GM21717 (cell line): ENCODE results near the gene INPP5A.

Experiments
- ATAC-seq: cut with Tn5 transposase; IDR thresholded peaks from one replicate; pipeline ENCODE4 v1.9.1; 2021; ENCODE audit warnings: mild to moderate bottlenecking, moderate library complexity; ENCODE audit not compliant: unreplicated experiment

Gene INPP5A

DNA sequence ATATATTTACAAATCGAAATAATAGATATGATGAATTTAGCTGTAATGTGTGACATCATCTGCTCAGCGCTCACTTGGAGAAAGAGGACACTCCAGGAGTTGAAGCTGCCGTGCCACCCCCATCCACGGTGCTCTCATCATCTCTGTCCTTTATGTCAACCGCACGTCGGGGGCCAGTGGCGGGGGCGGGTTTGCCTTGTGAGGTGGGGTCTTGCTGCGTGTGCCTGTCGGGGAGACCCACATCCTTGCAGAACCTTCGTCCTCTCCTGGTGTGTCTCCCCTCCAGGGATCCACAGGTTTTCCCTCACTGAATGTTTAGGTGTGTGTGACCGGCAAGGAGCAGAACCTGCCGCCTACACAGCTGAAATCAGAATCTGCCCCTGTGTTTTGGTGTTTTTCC, 71.6 kb downstream of the INPP5A start:
- no peak for ATAC-seq

DNA sequence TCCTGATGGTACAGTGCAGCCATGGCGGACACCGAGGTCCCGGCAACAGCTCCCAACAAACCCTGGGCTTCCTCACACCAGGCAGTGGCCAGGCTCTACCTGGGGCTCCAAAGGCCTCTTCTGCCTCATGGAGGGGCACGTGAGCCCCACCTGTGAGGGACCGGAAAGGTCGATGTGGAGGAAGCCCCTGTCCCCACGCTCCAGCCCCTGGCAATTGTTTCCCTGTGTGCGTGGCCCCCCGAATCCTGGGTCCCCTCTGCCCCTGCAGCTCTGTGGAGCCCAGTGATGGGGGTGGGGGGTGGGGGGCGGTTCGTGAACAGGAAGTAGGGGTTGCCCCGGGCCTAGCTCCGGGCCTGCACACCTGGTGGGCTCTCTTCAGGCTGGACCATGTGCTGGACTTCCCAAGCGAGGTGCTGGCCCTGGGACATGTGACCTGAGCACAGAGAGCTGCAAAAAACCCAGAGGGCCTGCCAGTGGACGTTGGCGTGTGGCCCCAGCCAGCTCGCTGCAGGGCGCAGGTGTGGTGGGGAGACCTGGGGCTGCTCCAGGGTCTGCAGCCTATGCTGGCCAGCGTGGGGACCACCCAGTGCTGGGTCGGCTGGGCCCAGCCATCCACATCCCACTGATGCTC, 72.6 kb downstream of the INPP5A start:
- ATAC-seq, result no peak

DNA sequence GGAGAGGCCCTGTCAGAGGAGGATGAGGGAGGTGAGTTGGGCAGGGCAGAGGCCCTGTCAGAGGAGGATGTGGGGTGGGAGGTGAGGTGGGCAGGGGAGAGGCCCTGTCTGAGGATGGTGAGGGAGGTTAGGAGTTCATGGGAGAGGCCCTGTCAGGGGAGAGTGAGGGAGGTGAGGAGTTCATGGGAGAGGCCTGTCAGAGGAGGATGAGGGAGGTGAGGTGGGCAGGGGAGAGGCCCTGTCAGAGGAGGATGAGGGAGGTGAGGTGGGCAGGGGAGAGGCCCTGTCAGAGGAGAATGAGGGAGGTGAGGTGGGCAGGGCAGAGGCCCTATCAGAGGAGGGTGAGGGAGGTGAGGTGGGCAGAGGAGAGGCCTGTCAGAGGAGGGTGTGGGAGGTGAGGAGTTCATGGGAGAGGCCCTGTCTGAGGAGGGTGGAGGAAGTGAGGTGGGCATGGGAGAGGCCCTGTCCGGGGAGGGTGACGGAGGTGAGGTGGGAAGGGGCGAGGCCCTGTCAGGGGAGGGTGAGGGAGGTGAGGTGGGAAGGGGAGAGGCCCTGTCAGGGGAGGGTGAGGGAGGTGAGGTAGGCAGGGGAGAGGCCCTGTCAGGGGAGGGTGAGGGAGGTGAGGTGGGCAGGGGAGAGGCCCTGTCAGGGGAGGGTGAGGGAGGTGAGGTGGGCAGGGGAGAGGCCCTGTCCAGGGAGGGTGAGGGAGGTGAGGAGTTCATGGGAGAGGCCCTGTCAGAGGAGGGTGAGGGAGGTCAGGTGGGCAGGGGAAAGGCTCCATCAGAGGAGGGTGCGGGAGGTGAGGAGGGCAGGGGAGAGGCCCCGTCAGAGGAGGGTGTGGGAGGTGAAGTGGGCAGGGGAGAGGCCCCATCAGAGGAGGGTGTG, 73.7 kb downstream of the INPP5A start:
- ATAC-seq, result no peak

DNA sequence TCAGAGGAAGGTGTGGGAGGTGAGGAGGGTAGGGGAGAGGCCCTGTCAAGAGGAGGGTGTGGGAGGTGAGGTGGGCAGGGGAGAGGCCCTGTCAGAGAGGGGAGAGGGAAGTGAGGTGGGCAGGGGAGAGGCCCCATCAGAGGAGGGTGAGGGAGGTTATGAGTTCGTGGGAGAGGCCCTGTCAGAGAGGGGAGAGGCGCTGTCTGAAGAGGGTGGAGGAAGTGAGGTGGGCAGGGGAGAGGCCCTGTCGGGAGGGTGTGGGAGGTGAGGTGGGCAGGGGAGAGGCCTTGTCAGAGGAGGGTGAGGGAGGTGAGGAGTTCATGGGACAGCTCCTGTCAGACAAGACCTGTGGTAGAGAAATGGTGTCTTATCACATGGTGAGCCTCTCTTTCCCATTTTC, 74.4 kb downstream of the INPP5A start:
- ATAC-seq, result no peak

DNA sequence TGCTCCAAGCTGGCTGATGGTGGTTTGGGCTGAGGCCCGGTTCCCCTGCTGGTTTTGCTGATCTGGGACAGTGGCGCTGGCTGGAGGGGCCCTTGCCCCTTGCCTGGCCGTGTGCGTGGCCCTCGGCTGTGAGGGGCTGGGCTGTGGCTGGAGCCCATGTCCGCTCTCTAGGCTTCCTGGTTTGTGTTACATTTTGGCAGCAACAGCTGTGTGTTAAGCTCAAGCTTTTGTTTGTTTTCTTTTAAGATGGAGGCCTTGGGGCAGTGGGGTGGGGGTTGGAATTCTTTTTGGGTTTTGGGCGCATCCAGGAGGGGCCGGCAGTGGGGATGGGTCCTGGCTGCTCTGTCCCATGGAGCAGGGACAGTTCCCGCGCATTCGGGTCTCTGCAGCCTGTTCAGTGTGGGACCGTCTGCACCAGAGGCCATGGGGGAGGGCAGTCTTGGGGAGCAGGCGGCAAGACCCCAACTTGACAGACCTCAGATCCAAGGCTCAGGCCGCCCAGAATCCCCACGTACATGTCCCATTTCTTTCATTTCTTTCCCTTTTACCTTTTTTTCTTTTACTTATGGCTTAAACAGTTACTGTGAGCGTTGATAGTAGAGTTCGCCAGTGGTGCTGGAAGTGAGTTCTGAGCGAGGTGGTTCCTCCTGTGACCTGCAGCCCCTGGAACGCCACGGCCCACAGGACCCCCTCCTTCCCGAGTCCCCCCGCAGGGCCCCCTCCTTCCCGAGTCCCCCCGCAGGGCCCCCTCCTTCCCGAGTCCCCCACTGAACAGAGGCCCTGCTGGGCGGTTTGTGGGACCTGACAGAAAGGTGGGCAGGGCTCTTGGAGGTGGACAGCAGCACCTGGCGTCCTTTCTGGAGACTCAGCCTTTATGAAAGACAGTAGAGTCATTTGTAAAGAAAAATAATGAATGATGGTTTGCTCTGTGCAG, 75.3 kb downstream of the INPP5A start:
- ATAC-seq, result no peak

DNA sequence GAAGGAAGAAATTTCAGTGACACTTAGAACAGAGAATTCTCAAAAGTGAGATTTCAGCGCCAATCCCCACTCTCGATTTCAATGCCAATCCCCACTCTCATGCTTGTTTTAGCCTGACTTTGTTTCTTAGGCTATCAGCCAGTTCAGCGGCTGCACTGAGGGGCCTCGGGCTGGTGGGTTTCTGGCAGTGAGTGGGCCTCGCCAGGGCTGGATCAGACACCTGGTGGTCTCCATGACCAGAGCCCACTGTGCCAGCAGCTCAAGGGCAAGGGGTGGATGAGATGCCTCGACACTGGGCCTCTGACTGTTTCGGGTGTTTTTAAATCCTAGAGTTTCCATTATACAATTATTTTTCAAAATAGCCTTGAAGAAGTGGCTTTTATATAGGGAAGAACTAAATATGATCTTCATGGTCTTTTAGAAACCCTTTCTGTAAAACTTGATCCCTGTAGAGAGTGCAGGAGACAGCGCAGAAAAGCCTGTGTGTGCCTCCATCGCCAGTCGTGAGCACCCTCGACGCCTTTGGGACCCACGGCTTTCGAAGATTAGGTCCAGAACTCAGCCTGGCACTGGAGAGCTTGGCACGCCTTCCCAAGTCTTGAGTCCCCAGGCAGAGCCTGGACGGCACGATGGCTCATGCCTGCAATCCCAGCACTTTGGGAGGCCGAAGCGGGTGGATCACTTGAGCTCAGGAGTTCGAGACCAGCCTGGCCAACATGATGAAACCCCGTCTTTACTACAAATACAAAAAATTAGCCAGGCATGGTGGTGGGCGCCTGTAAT, 76.2 kb downstream of the INPP5A start:
- no peak for ATAC-seq

DNA sequence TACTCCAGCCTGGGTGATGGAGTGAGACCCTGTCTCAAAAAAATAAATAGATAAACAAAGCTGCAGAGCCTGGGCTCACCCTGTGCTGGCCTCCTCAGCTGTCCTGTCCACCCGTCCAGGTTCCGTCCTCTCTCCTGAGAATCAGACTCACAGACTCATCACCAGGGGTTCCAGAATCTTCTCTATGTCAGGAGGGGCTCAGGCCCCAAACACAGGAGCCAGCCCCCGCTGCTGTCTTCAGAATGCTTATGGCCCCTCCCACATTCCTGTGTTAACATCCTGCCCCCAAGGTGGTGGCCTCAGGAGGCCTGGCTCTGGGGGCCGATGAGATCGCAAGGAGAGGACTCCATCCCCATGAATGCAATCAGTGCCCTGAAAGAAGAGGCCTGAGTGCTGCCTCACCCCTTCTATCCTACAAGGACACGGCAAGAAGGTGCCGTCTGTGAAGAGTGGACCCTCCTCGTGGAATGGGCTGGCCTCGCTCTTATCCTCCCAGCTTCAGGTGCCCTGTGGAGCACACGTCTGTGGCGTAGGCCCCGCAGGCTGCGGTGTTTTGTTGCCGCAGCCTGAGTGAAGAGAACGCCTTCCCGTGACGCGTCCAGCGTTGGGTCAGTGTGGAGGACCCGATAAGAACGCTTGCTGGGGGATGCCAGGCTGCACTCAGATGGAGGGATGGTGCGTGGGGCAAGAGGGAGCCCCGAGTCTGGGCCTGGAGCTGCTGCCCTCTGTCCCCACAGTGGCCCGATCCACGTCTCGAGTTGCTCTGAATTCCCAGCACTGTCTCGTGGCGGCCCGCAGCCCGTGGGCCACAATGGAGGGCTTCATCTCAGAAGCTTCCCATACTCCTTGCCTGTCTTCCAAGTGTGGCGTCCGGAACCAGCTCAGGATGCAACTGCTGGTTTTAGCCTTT, 77.1 kb downstream of the INPP5A start:
- no peak for ATAC-seq

DNA sequence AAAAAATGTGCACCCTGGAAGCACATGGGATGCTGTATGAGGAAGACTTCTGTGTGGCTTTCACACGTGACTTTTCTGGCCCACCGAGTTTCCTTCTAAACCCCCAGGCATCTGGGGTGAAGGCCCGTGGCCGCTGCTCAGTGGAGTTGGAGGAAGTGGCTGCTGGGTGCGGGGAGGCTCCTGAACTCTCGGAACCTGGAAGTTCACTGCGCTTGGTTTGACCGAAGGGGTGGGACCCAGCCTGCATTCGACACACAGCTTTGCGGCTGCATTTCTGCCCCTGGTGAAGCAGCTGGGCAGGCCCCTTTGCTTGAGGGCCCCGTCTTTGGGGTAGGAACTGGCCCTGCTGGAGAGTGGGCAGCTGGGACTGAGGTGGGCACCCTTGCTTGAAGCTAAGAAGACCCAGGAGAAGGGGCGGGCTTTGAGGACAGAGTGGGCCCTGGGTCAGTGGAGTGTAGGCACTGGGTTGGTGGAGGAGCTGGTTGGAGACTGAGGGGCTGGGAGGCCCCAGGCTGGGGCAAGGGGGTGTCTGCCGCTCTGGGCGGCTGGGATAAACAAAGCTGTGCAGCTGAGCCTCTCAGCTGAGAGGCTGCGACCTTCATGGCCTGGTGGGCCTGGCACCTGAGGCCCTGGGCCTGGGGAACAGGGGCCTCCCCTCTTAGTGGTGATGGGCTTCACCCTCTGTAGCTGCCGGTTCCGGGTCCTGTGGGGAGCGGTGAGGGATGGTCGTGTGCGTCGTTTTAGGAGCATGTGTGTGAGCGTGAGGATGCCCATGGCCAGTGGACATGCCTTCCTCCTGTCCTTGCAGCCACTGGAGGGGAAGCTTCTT, 78.0 kb downstream of the INPP5A start:
- ATAC-seq, result no peak

DNA sequence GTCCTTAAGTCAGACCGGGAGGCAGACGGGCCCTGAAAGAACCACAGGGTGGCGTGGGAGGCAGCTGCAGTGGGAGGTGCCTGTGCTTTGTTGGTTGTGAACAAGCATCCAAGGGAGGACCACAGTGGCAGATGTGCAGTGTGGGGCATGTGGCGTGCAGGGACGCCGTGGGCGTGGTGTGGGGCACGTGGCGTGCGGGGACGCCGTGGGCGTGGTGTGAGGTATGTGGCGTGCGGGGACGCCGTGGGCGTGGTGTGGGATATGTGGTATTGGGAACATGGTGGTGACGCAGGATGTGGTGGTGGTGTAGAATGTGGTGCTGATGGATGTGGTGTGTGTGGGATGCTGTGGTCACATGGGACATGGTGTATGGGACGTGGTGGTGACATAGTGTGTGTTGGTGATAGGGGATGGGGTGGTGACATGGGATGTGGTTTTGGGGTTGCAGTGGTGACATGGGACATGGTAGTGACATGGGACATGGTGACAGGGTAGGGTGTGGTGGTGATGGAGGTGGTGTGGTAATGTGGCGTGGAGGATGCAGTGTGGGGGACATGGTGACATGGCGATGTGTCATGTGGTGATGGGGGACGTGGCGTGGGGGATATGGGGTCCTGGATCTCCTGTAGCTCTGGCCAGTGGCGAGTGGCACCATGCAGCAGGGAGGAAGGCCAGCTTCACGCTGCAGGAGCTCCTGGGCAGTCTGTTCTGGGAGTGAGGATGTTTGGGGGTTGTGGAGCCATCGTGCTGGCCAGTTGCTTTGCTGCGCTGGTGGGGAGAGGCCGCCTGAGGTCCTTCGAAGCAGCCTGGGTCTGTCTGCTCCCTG, 78.8 kb downstream of the INPP5A start:
- no peak for ATAC-seq

DNA sequence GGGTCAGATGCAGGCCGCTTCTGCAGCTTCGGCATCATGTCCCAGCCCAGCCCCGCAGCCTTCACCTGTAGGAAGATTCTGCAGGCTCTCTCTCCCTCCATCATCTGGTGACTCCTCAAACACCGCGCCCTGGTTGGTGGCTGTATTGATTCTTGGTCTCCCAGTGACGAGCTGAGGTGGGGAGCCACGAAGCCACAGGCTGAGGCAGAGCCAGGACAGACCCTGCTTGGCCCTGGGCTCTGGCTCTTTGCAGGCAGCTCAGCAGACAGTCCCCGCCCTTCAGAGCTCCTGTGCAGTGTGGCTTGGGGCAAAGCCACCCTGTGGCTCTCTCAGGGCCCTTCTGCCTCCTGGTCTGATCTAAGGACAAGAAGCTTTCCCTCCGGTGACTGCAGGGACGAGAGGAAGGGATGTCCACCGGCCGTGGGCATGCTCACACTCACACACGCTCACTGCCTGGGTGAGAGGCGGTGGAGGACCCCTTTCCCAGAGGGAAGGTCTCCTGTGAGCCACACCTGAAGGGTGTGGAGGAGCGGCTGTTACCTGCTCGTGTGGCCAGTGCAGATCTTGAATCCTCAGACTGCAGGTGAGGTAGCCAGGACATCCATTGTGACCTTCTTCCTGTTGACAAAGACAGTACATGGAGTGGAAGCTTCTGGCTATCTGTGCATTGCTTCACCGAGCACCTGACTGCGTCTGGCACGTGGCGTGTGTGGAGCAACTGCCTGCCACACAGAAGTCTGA, 79.6 kb downstream of the INPP5A start:
- no peak for ATAC-seq

DNA sequence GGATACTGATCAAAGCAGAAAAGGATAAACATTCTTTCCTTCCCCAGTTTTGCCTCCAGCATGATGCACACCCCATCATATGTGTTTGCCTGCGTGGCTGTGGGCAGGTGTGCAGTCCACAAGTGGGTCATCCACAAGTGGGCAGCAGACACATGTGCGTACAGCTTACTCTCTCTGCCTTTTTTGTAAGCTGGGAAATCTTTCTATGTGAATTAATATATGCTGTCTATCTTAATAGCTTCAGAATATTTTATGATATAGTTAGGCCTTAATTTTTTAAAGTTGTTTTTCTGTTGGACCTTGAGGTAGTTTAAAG, 80.1 kb downstream of the INPP5A start:
- no peak for ATAC-seq

DNA sequence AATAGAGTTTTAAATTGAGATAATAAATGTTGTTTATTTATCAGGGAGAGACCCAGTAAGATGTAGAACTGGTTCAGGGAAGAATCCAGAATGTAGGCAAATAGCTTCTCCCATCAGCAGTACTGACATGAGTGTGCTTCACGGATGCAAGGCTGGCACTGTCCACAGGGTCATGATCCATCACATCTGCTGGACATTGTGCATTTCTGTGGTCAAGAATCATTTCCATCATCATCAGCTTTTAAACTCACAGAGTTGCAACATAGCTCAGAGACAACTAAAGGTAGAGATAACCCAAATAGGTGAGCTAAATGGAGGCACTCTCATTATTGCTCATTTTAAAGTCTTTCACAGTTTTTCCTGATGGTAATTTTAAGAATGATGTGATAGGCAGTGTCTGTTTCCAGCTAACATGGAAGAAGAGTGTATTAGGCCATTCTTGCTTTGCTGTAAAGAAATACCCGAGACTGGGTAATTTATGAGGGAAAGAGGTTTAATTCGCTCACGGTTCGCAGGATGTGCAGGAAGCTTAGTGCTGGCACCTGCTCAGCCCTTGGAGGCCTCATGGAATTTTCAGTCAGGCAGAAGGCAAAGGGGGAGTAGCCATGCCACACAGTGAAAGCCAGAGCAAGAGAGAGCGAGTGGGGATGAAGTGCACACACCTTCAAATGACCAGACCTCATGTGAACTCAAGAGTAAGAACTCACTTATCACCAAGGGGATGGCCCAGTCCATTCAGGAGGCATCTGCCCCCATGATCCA, 80.8 kb downstream of the INPP5A start:
- no peak for ATAC-seq

DNA sequence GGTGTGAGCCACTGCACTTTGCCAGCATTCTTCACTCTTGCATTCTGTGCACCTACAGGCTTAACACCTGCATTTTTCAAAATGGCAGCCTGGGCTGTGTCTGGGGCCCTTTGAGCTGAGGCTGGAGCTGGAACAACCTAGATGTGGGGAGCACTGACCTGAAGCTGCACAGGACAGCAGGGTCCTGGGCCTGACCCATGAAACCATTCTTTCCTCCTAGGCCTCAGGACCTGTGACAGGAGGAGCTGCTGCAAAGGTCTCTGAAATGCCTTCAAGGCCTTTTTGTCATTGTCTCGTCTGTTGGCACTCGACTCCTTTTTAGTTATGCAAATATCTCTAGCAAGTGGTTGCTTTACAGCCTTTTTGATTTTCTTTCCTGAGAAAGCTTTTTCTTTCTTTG, 82.3 kb downstream of the INPP5A start:
- ATAC-seq, result no peak

DNA sequence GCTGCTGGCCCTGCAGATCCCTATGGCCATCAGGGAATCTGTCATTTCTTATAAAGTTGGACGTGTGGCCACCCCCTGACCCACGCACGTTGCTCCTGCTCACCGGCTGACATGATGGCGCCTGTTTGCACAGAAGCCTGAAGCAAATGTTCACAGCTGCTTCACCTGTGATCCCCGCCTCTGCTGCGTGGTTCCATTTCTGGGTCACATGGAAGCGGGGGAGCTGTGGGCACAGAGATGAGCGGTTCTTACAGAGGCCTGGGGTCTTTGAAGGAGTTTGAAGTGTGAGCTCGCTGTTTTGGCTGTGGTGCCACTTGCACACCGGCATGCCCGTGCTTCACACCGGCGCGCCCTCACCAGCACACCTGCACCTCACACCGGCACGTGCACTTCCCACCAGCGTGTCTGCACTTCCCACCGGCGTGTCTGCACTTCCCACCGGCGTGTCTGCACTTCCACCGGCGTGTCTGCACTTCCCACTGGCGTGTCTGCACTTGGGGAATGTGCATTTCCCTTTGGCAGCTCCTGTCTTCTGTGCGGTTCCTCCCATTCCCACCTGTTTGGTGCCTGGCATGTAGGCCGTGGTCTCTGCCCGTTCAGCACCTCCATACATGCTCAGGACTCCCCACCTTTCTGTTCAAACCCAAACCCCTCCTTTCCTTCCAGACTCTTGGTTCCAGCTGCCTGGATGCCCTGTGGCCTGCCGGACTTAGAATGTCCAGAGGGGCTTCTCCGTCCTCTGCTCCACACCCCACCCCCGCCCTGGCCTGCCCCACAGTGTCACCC, 86.7 kb downstream of the INPP5A start:
- no peak for ATAC-seq

DNA sequence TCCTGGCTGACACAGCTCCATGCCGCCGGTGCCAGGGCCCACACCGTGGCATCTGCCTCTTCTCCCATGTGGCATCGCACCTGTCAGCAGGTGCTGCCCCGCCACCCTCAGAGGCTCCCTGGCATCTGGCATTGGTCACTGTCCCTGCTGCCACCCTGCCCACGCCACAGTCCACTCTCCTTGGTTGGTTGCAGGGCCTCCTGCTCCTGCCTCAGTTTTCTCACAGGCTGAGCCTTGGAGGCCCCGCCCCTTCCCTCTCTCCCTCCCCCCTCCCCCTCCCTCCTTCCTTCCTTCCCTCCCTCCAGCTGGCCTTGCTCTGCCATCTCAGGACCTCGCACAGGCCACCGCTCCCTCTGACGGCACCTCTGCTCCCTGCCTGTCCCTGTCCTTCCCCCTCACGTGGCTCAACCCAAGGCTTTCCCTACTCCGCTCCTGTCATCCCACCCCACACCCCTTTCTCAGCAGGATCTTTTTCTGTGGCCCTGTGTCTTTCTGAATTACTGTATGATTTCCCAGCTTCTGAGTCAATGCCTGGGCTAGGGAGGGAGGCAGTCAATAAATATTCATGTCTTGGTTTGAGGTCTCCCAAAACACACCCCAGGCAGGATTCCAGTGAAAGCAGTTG, 87.4 kb downstream of the INPP5A start:
- ATAC-seq, result no peak
